Nephron progenitor cell (in vitro differentiated cells): ENCODE measurements around the gene PCNX2.
"Not testable (repeated sequence)": the region's sequence is repeated elsewhere in the genome, so short reads cannot be mapped to it uniquely, and the experiment has no call there.

Source experiments
- DNase-seq: peaks from one replicate; pipeline ENCODE4 v3.0.0; 2021
- H3K27ac Mint-ChIP-seq: 2 replicates; pipeline ENCODE4 v1.8.0; 2021; ENCODE audit warnings: mild to moderate bottlenecking, moderate library complexity, mixed read lengths
- H3K27me3 Mint-ChIP-seq: 2 replicates; pipeline ENCODE4 v1.8.0; 2021; ENCODE audit warnings: mild to moderate bottlenecking, low read depth, mixed read lengths; ENCODE audit not compliant: poor library complexity
- H3K36me3 Mint-ChIP-seq: 2 replicates; pipeline ENCODE4 v1.8.0; 2021; ENCODE audit warnings: low read depth, mixed read lengths
- H3K4me1 Mint-ChIP-seq: 2 replicates; pipeline ENCODE4 v1.8.0; 2021; ENCODE audit warnings: mixed read lengths
- H3K4me3 Mint-ChIP-seq: 2 replicates; pipeline ENCODE4 v1.8.0; 2021; ENCODE audit warnings: mild to moderate bottlenecking, moderate library complexity, mixed read lengths
- H3K9me3 Mint-ChIP-seq: 2 replicates; pipeline ENCODE4 v1.8.0; 2021; ENCODE audit warnings: mild to moderate bottlenecking, moderate library complexity, mixed read lengths
- TF ChIP-seq, protein P1 (sequence below): fragments of 200-600 bp; sonication (generic); IDR thresholded peaks from 2 replicates; pipeline ENCODE4 v1.5.0; 2021; ENCODE audit warnings: antibody characterized with exemption

The PCNX2 gene

DNA sequence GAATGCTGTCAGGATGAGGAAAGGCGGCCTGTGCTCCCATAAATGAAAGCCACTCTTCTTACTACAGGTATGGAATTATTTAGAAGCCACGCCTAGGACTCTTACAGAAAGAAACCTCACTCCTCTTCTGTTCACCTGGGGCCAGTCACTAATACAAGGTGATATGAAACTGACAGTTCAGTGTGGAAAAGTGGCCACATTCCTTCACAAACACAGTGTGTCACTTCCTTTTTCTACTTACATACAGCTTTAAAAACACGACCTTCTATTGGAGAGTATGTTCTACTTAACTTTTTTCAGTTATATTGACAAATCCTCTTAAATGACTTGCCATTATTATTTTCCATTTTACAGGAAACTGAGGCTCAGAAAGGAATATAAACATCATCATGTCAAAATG, 163.1 kb downstream of the PCNX2 start:
- H3K4me3 Mint-ChIP-seq: no peak overlapping the region
- TF ChIP-seq, protein P1, sequence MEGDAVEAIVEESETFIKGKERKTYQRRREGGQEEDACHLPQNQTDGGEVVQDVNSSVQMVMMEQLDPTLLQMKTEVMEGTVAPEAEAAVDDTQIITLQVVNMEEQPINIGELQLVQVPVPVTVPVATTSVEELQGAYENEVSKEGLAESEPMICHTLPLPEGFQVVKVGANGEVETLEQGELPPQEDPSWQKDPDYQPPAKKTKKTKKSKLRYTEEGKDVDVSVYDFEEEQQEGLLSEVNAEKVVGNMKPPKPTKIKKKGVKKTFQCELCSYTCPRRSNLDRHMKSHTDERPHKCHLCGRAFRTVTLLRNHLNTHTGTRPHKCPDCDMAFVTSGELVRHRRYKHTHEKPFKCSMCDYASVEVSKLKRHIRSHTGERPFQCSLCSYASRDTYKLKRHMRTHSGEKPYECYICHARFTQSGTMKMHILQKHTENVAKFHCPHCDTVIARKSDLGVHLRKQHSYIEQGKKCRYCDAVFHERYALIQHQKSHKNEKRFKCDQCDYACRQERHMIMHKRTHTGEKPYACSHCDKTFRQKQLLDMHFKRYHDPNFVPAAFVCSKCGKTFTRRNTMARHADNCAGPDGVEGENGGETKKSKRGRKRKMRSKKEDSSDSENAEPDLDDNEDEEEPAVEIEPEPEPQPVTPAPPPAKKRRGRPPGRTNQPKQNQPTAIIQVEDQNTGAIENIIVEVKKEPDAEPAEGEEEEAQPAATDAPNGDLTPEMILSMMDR: no peak
- DNase-seq: no peak
- H3K27ac Mint-ChIP-seq: no peak overlapping the region
- peaks cover 5% of the 10 kb centered on the region for H3K4me1 Mint-ChIP-seq
- peaks cover 19% of the 10 kb centered on the region for H3K36me3 Mint-ChIP-seq
- H3K9me3 Mint-ChIP-seq: peaks cover 4% of the 10 kb centered on the region
- H3K27me3 Mint-ChIP-seq: no peaks in the 10 kb centered on the region

GRCh38 chr1:233129031-233129430, 166.5 kb downstream of the PCNX2 start:
- H3K4me3 Mint-ChIP-seq, DNase-seq, H3K27me3 Mint-ChIP-seq, H3K9me3 Mint-ChIP-seq, H3K27ac Mint-ChIP-seq: not testable (repeated sequence)
- Mint-ChIP-seq H3K4me1 (peaks cover 12% of the 10 kb centered on the region), H3K36me3 (peaks cover 25% of the 10 kb centered on the region)

DNA sequence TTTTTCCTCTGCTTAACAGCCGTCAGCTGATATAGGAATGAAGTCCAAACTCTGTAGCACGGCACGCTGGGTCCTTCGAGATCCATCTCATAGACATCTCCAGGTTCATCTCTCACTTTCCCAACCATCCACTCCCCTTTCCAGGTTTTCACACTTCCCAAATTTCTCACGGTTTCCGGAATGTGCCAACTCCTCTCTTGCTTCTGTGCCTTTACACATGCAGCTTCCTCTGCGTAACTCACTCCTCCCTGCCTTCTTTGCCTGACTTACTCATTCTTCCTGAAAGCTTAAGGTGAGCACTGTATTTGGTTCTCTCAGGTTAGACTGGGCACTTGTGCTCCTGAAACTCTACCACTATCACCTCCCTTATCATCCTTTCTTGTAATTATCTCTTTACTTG, 168.4 kb downstream of the PCNX2 start:
- H3K9me3 Mint-ChIP-seq: peaks cover 4% of the 10 kb centered on the region

DNA sequence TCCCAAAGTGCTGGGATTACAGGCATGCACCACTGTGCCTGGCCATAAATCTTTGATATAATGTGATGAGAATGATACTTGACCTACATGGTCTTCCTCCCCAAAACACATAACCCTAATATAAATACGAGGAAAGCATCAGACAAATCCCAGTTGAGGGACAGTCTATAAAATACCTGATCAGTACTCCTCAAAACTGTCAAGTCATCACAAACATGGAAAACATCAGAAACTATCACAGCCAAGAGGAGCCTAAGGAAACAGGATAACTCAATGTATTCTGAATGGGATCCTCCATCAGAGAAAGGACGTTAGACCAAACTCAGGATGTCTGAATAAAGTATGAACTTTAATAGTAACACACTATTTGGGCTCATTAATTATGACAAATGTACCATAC, 172.7 kb downstream of the PCNX2 start:
- Mint-ChIP-seq H3K4me3 (no peak overlapping the region), H3K4me1 (peaks cover 8% of the 10 kb centered on the region), H3K9me3 (peaks cover 5% of the 10 kb centered on the region), H3K27ac (no peak overlapping the region), H3K36me3 (peaks cover 15% of the 10 kb centered on the region), H3K27me3 (no peaks in the 10 kb centered on the region)
- DNase-seq: no peak
- TF ChIP-seq, protein P1: no peak

More for the DNA sequence above, 168.4 kb downstream of the PCNX2 start:
- H3K4me3 Mint-ChIP-seq: no peak overlapping the region
- TF ChIP-seq, protein P1: no peak
- no peaks in the 10 kb centered on the region for H3K27me3 Mint-ChIP-seq
- H3K36me3 Mint-ChIP-seq: peaks cover 23% of the 10 kb centered on the region
- H3K27ac Mint-ChIP-seq: peak overlapping the region; percentile 88
- peaks cover 12% of the 10 kb centered on the region for H3K4me1 Mint-ChIP-seq
- no peak for DNase-seq

DNA sequence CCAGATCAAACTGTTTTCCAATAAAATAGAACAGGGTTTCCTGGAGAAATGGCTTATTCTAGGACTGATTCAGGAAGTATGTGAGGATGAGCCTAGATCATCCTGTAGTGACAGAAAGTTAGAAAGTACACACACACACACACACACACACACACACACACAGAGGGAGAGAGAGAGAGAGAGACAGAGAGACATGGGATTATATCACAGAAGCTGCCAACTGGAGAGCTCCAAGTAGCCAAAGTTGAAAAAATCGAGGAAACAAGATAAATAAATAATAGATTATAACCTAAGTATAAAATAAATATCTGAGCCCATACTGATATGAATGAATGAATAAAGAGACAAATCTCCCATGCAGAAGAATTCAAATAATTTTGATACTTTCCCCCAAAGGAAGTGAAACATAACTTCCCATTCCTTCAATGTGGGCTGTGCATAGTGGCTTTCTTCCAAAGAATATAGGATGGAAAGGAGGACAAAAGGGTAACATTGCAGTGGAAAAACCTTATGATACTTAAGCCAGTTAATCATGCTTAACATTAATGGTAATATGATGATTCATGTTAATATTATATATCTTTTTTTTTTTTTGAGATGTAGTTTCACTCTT, 173.5 kb downstream of the PCNX2 start:
- Mint-ChIP-seq H3K36me3 (peaks cover 15% of the 10 kb centered on the region), H3K4me3 (no peak overlapping the region), H3K9me3 (peaks cover 6% of the 10 kb centered on the region), H3K27ac (peak overlapping the region; percentile 21), H3K27me3 (no peaks in the 10 kb centered on the region), H3K4me1 (peaks cover 3% of the 10 kb centered on the region)
- no peak for DNase-seq
- TF ChIP-seq, protein P1: no peak

DNA sequence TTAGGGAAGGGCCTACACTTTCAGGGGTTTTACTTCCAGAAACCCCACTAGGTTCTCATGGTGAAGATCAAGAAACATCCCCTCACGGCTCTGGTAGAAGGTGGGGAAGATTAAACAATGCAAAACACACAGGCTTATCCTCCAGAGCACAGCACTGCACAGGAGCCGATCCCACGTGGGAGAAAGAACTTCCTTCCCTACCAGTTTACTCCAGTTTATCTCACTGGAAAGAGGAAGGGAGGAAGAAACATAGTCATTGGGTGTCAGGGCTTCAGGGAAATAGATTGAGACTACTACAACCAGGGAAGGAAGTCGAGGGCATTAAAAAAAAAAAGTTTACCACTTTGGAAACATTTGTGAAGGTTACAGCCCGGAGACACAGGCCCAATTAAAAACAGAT, 180.7 kb downstream of the PCNX2 start:
- no peak for DNase-seq
- no peak overlapping the region for H3K4me3 Mint-ChIP-seq
- H3K27me3 Mint-ChIP-seq: no peaks in the 10 kb centered on the region
- peaks cover 40% of the 10 kb centered on the region for H3K4me1 Mint-ChIP-seq
- peaks cover 28% of the 10 kb centered on the region for H3K36me3 Mint-ChIP-seq
- peaks cover 14% of the 10 kb centered on the region for H3K9me3 Mint-ChIP-seq
- H3K27ac Mint-ChIP-seq: peak overlapping the region; percentile 66
- TF ChIP-seq, protein P1: no peak
